Parathyroid adenoma (tissue), 2 donors: ENCODE results near the gene CREB3L2.

Source experiments
- H2AFZ ChIP-seq: fragments of 300-600 bp; sonication (generic); one replicate; pipeline ENCODE4 v1.7.0; 2017; ENCODE audit warnings: antibody characterized with exemption, mild to moderate bottlenecking
- H3K27ac ChIP-seq: fragments of 300-600 bp; sonication (generic); one replicate; pipeline ENCODE4 v1.7.0; 2017
- H3K27me3 ChIP-seq: fragments of 300-600 bp; sonication (generic); one replicate; pipeline ENCODE4 v1.7.0; 2017; ENCODE audit warnings: low read length; ENCODE audit not compliant: control insufficient read depth, insufficient read depth
- H3K36me3 ChIP-seq: fragments of 300-600 bp; sonication (generic); one replicate; pipeline ENCODE4 v1.7.0; 2017; ENCODE audit warnings: low read length; ENCODE audit not compliant: control insufficient read depth, insufficient read depth
- H3K4me1 ChIP-seq: fragments of 300-600 bp; sonication (generic); one replicate; pipeline ENCODE4 v1.7.0; 2017; ENCODE audit warnings: control low read depth
- H3K4me2 ChIP-seq: fragments of 300-600 bp; sonication (generic); one replicate; pipeline ENCODE4 v1.7.0; 2017; ENCODE audit warnings: low read length
- H3K4me3 ChIP-seq: fragments of 300-600 bp; sonication (generic); one replicate; pipeline ENCODE4 v1.7.0; 2017; ENCODE audit warnings: low read depth, low read length
- H3K79me2 ChIP-seq: fragments of 300-600 bp; sonication (generic); one replicate; pipeline ENCODE4 v1.7.0; 2017; ENCODE audit warnings: control low read depth
- H3K9ac ChIP-seq: fragments of 300-600 bp; sonication (generic); one replicate; pipeline ENCODE4 v1.7.0; 2017; ENCODE audit warnings: mild to moderate bottlenecking
- H3K9me3 ChIP-seq: fragments of 300-600 bp; sonication (generic); one replicate; pipeline ENCODE4 v1.7.0; 2017; ENCODE audit warnings: low read length; ENCODE audit not compliant: control insufficient read depth
- TF ChIP-seq, protein P1 (sequence below): fragments of 300-600 bp; sonication (generic); IDR thresholded peaks from one replicate; pipeline ENCODE4 v1.7.0; 2017; ENCODE audit warnings: antibody characterized with exemption, mild to moderate bottlenecking
- donor health status: primary hyperparathyroidism.

Gene CREB3L2

DNA sequence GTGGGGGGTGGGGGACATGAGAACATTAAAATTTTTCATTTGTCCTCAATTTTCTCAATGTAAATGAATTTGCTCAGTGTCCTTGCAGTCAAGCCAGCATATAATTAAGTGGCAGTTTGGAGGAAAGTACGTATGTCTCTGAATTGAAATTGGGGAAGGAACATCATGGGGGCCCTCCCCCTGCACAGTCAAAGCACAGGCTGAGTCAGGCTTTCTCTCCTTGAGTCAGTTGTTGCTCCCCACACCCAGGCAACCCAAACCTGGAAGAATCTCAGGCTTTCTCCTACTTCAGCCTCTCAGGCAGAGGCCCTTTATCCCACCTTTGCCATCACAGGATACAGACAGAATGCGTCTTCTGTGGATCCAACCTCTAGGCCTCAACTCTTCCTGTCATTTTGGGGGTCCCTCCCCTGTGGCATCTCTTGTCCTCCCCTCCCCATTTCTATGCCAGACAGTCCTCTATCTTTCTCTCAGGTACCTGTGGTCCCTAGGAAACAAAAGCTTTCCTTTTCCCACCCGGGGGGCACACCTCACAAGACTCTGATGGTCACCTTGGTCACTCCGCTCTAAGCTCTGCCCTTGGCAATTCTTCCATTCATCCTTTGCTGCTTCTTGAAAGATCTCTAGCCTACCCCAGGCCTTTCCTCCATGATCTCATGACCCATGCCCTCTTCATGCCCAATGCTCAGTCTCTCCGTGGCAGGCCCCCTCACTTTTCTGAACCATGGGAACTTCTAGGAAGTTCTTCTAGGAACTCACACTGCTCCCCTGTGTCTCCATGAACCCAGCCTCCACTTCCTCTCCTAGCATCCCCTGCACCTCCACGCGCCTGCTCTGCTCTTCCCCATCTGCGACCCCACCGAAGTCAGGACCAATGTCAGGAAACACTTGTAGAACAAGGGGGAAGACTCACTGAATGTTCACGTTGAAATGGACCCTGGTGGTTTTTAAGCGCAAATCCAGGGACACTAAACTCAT lies 40.4 kb downstream of the CREB3L2 start:
- Histone ChIP-seq H3K27ac (no peak overlapping the region), H3K4me1 (peaks cover 34% of the 10 kb centered on the region), H3K9ac (no peak overlapping the region), H3K4me2 (no peak overlapping the region), H3K9me3 (no peaks in the 10 kb centered on the region), H3K4me3 (no peak overlapping the region), H3K36me3 (no peaks in the 10 kb centered on the region), H3K79me2 (peaks cover 33% of the 10 kb centered on the region), H2AFZ (no peak overlapping the region), H3K27me3 (no peaks in the 10 kb centered on the region)
- TF ChIP-seq, protein P1, sequence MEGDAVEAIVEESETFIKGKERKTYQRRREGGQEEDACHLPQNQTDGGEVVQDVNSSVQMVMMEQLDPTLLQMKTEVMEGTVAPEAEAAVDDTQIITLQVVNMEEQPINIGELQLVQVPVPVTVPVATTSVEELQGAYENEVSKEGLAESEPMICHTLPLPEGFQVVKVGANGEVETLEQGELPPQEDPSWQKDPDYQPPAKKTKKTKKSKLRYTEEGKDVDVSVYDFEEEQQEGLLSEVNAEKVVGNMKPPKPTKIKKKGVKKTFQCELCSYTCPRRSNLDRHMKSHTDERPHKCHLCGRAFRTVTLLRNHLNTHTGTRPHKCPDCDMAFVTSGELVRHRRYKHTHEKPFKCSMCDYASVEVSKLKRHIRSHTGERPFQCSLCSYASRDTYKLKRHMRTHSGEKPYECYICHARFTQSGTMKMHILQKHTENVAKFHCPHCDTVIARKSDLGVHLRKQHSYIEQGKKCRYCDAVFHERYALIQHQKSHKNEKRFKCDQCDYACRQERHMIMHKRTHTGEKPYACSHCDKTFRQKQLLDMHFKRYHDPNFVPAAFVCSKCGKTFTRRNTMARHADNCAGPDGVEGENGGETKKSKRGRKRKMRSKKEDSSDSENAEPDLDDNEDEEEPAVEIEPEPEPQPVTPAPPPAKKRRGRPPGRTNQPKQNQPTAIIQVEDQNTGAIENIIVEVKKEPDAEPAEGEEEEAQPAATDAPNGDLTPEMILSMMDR = no peak

GRCh38 chr7:137960020-137960419 lies 41.9 kb downstream of the CREB3L2 start:
- H3K4me1 ChIP-seq = peaks cover 37% of the 10 kb centered on the region

GRCh38 chr7:137958470-137959431 lies 43.1 kb downstream of the CREB3L2 start:
- H3K27ac ChIP-seq = peak overlapping the region; percentile 11

More at GRCh38 chr7:137960020-137960419, 41.9 kb downstream of the CREB3L2 start:
- Histone ChIP-seq H3K27me3 (no peaks in the 10 kb centered on the region), H3K9me3 (no peaks in the 10 kb centered on the region), H3K4me2 (no peak overlapping the region), H3K79me2 (peaks cover 27% of the 10 kb centered on the region), H3K4me3 (no peak overlapping the region), H3K36me3 (no peaks in the 10 kb centered on the region), H3K9ac (no peak overlapping the region), H2AFZ (no peak overlapping the region), H3K27ac (no peak overlapping the region)
- TF ChIP-seq, protein P1 = no peak

GRCh38 chr7:137957887-137958286 lies 44.0 kb downstream of the CREB3L2 start:
- Histone ChIP-seq H3K9me3 (no peaks in the 10 kb centered on the region), H3K4me3 (no peak overlapping the region), H2AFZ (no peak overlapping the region), H3K4me1 (peaks cover 41% of the 10 kb centered on the region), H3K4me2 (no peak overlapping the region), H3K79me2 (peaks cover 12% of the 10 kb centered on the region), H3K36me3 (no peaks in the 10 kb centered on the region), H3K27ac (peak overlapping the region; percentile 11), H3K9ac (no peak overlapping the region), H3K27me3 (no peaks in the 10 kb centered on the region)
- TF ChIP-seq, protein P1 = no peak

More at GRCh38 chr7:137958470-137959431, 43.1 kb downstream of the CREB3L2 start:
- Histone ChIP-seq H3K36me3 (no peaks in the 10 kb centered on the region), H3K9ac (no peak overlapping the region), H3K79me2 (peaks cover 15% of the 10 kb centered on the region), H3K4me3 (no peak overlapping the region), H3K4me2 (peak overlapping the region; percentile 24), H2AFZ (no peak overlapping the region), H3K9me3 (no peaks in the 10 kb centered on the region), H3K4me1 (peaks cover 41% of the 10 kb centered on the region), H3K27me3 (no peaks in the 10 kb centered on the region)
- TF ChIP-seq, protein P1 = no peak
